Measurements from ENCODE around the gene SYNE1.

DNA sequence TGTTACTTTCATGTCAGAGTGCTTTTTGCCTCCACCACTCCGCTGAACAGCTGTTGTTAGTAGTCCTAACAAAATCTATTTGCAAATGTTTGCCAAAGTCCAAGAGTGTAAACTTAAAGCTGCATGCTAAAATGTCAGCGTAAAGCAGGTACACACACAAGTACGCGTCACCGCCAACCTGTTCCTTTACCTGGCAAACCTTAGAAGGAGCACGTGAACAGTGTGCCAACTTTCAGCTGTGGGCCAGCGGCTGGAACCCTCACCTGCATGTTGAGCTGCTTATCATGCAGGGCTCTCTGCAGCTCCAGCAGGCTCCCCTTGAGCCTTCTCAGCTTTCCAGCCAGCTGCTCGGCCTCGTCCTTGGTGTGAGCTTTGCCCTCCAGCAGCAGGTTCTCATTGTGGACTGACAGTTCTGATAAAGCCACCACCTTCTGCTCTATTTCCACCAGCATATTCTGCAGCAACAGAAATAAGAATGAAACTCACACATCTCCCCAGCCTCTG is 359.3 kb downstream of the SYNE1 start:
- TF ChIP-seq, protein P1, sequence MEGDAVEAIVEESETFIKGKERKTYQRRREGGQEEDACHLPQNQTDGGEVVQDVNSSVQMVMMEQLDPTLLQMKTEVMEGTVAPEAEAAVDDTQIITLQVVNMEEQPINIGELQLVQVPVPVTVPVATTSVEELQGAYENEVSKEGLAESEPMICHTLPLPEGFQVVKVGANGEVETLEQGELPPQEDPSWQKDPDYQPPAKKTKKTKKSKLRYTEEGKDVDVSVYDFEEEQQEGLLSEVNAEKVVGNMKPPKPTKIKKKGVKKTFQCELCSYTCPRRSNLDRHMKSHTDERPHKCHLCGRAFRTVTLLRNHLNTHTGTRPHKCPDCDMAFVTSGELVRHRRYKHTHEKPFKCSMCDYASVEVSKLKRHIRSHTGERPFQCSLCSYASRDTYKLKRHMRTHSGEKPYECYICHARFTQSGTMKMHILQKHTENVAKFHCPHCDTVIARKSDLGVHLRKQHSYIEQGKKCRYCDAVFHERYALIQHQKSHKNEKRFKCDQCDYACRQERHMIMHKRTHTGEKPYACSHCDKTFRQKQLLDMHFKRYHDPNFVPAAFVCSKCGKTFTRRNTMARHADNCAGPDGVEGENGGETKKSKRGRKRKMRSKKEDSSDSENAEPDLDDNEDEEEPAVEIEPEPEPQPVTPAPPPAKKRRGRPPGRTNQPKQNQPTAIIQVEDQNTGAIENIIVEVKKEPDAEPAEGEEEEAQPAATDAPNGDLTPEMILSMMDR (conservative IDR thresholded peaks at IDR 0.05) = no peak
- TF ChIP-seq ZFX (IDR thresholded peaks at IDR 0.05) = no peak

Measured in C4-2B (cell line).